ENCODE results near the gene SALL3.
"Not testable (repeated sequence)": the region's sequence is repeated elsewhere in the genome, so short reads cannot be mapped to it uniquely, and the experiment has no call there.

SALL3 gene

DNA sequence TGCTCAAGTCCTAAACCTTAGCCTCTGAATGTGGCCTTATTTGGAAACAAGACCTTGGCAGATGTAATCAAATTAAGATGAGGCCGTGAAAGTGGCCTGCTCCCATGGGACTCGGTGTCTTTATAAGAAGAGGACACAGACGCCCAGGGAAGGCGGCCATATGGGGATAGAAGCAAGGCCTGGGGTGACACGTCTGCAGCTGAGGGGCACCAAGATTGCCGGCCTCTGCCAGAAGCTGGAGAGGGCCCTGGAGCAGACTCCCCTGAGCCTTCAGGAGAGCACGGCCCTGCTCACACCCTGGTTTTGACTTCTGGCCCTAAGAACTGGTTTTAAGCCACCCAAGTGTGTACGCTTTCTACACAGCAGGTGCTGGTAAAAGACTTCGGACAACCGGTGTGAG, 29.2 kb upstream of the SALL3 start:
- TF ChIP-seq, protein P1, sequence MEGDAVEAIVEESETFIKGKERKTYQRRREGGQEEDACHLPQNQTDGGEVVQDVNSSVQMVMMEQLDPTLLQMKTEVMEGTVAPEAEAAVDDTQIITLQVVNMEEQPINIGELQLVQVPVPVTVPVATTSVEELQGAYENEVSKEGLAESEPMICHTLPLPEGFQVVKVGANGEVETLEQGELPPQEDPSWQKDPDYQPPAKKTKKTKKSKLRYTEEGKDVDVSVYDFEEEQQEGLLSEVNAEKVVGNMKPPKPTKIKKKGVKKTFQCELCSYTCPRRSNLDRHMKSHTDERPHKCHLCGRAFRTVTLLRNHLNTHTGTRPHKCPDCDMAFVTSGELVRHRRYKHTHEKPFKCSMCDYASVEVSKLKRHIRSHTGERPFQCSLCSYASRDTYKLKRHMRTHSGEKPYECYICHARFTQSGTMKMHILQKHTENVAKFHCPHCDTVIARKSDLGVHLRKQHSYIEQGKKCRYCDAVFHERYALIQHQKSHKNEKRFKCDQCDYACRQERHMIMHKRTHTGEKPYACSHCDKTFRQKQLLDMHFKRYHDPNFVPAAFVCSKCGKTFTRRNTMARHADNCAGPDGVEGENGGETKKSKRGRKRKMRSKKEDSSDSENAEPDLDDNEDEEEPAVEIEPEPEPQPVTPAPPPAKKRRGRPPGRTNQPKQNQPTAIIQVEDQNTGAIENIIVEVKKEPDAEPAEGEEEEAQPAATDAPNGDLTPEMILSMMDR (IDR thresholded peaks at IDR 0.05; ENCODE audit: low read depth, low read length) = no peak

DNA sequence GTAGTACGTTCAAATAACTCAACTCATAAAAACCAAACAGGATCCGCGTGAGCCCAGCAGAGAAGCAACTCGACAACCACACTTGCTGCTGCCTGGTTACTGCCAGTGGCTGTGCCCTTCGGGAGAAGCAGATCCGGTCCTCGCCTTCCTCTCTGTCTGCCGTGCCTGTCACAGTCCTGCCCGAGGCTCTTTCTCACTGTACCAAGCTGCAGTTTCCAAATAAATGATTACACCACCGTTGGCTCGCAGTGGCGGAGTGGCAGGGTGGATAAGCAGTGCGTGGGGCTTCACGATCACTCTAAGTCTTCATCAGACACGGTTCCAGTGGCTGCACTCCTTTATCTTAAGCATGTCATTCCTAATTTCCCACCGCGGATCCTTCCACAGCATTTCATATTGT, 26.1 kb upstream of the SALL3 start:
- DNase-seq (ENCODE audit: extremely low read depth, low read depth) = no peak
- TF ChIP-seq, protein P1 (IDR thresholded peaks at IDR 0.05; ENCODE audit: low read depth, low read length) = no peak

More for the DNA sequence above, 29.2 kb upstream of the SALL3 start:
- DNase-seq (ENCODE audit: extremely low read depth, low read depth) = no peak

DNA sequence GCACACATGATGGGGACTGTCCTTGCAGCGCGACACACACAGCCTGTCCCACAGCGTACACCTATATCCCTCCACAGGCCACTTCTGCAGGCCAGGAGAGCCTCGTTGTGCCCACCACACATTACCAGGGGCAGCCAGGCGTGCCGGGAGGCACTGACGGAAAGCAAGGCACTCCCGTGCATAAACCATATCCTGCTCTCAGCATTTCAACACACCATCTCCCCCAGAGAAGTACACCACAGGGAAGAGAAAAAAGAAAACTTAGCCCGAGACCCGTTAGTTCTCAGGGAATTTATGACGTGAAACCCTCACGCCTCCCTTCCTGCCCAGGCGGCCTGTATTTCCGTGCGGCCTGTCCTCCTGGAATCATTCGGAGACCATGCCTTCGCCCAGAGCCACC, 24.6 kb upstream of the SALL3 start:
- TF ChIP-seq, protein P1 (IDR thresholded peaks at IDR 0.05; ENCODE audit: low read depth, low read length) = no peak
- DNase-seq (ENCODE audit: extremely low read depth, low read depth) = no peak

DNA sequence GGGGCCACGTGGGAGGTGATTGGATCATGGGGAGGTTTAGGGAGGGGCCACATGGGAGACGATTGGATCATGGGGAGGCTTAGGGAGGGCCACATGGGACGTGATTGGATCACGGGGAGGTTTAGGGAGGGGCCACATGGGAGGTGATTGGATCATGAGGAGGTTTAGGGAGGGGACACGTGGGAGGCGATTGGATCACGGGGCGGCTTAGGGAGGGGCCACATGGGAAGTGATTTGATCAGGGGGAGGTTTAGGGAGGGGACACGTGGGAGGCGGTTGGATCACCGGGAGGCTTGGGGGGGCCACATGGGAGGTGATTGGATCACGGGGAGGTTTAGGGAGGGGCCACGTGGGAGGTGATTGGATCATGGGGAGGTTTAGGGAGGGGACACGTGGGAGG, 22.5 kb upstream of the SALL3 start:
- no peak for DNase-seq (ENCODE audit: extremely low read depth, low read depth)
- TF ChIP-seq, protein P1 (IDR thresholded peaks at IDR 0.05; ENCODE audit: low read depth, low read length) = no peak

DNA sequence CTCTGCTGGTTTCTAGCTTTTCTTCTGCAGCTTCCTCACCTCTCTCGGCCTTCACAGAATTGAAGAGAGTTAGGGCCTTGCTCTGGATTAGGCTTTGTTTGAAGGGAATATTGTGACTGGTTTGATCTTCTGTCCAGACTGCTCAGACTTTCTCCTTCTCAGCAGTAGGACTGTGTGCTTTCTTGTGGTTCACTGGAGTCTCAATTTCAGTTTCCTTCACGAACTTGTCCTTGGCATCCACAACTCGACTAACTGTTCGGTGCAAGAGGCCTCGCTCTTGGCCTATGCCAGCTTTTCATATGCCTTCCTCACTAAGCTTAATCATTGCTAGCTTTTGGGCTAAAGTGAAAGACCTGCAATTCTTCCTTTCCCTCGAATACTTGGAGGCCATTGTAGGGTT, 18.9 kb upstream of the SALL3 start:
- no peak for DNase-seq (ENCODE audit: extremely low read depth, low read depth)
- TF ChIP-seq, protein P1 (IDR thresholded peaks at IDR 0.05; ENCODE audit: low read depth, low read length) = no peak

DNA sequence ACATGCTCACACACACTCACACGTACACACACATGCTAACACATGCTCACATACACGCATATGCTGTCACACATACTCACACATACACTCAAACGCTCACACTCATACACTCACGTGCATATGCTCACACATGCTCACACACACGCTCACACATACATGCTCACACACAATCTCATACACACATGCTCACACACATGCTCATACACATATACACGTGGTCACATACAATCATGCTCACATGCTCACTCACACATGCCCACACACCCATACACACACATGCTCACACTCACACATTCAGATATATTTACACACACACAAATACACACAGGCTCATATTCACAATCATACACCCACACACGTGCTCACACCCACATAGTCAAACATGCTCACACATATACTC, 17.5 kb upstream of the SALL3 start:
- TF ChIP-seq, protein P1 (IDR thresholded peaks at IDR 0.05; ENCODE audit: low read depth, low read length) = no peak
- DNase-seq (ENCODE audit: extremely low read depth, low read depth) = no peak

DNA sequence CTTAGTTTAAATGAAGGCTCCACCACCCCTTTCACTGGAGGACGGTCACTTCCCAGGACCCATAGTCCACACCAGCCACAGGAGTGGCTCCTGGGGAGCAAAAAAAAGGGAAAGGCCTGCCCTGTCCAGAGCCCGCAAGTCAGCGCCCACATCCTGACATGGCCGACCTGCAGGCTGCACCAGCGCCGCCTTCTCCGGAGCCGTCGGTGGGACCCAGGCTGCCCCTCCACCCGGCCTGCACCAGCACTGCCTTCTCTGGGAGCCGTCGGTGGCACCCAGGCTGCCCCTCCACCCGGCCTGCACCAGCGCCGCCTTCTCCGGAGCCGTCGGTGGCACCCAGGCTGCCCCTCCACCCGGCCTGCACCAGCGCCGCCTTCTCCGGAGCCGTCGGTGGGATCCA, 14.9 kb upstream of the SALL3 start:
- not testable (repeated sequence) for DNase-seq (ENCODE audit: extremely low read depth, low read depth)

DNA sequence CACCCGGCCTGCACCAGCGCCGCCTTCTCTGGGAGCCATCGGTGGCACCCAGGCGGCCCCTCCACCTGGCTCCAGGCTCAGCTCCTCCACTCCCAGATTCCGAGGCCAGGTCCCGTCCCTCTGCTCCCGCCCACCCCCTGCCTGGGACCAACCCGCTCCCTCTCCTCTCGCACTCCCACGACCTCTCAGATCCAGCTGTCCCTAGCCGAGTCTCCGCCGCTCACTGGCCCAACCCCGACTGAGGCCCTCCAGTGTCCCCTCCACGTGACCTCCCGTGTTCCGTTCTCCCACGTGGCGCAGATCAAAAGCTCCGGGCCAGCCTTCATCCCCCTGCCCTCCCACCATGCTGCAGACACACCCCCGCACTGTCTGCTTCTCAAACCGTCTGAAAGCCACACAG, 14.4 kb upstream of the SALL3 start:
- TF ChIP-seq, protein P1 (IDR thresholded peaks at IDR 0.05; ENCODE audit: low read depth, low read length) = no peak
- DNase-seq (ENCODE audit: extremely low read depth, low read depth) = no peak

All from AG09319 (cell line).